K562 (cell line): ENCODE measurements around the gene PATJ. TPM values are rescaled to one million over a fixed set of nuclear protein-coding genes. Genes with fewer than 3 reads are reported as not detected.

Experiments used
- ATAC-seq: fragments of 200-7000 bp; cut with Tn5 transposase; 3 replicates; pipeline ENCODE4 v1.9.1; 2020; ENCODE audit warnings: moderate library complexity
- BruUV-seq: library from RNA; stranded (reverse); fragments of 400-500 nt; replicated peaks from 2 replicates; lab custom pipeline; 2021; lab: Mats Ljungman, UMichigan
- CTCF ChIA-PET: fragments of 300-600 bp; formaldehyde crosslinking; extraction: SDS; loops from one replicate; lab custom pipeline; 2021; ENCODE audit warnings: low intra/inter-chr PET ratio; lab: Yijun Ruan, JAX
- POLR2A ChIA-PET: fragments of 300-600, 350-650 bp; sonication (Branson Sonifier 250); formaldehyde crosslinking; extraction: SDS; loops from one replicate; lab custom pipeline; 2021; ENCODE audit warnings: antibody characterized with exemption, inconsistent platforms; lab: Yijun Ruan, JAX
- DNase-seq, 4 experiments: peaks; one replicate each; pipeline versions ENCODE4 v3.0.0 to v3.0.0-alpha.2; 2011 to 2018; ENCODE audit warnings: low spot score in 3 of 4, mixed read lengths in 3 of 4; ENCODE audit errors: extremely low read depth in 1 of 4
- FAIRE-seq: peaks from 2 replicates; lab custom pipeline; 2011; peaks lifted over from hg19 to GRCh38; lab: Jason Lieb, UNC
- H2AFZ ChIP-seq: 2 replicates; pipeline ENCODE4 v1.6.0; 2011; ENCODE audit warnings: low read depth, low read length, control low read depth, inconsistent platforms
- H3K27ac ChIP-seq: fragments of 200-600 bp; 3 replicates; pipeline ENCODE4 v1.8.0; 2011; ENCODE audit warnings: low read depth, mild to moderate bottlenecking, control low read depth, inconsistent platforms, low read length, moderate library complexity, mixed read lengths; ENCODE audit errors: extremely low read depth
- H3K27me3 ChIP-seq, 2 experiments: fragments of 300-600 bp in 1 of 2; 2 replicates in 1 of 2; 3 replicates in 1 of 2; pipeline versions ENCODE4 v1.6.0 to v1.8.0; 2011; ENCODE audit warnings: inconsistent platforms in 2 of 2, low read length in 2 of 2, mild to moderate bottlenecking in 1 of 2, mixed read lengths in 1 of 2, moderate library complexity in 1 of 2; ENCODE audit not compliant: control insufficient read depth in 2 of 2, insufficient read depth in 2 of 2
- H3K36me3 ChIP-seq: fragments of 300-600 bp; 3 replicates; pipeline ENCODE4 v1.8.0; 2011; ENCODE audit warnings: mild to moderate bottlenecking, low read length, inconsistent platforms; ENCODE audit not compliant: control insufficient read depth, insufficient read depth
- H3K4me1 ChIP-seq, 2 experiments: fragments of 200-600 bp in 1 of 2; replicated peaks in 1 of 2; 2 replicates in 1 of 2; 3 replicates in 1 of 2; pipeline versions ENCODE4 v1.5.1 to v1.8.0; 2011; ENCODE audit warnings: inconsistent platforms in 2 of 2, low read length in 2 of 2, mild to moderate bottlenecking in 1 of 2, mixed read lengths in 1 of 2, moderate library complexity in 1 of 2; ENCODE audit not compliant: control insufficient read depth in 2 of 2, insufficient read depth in 2 of 2
- H3K4me2 ChIP-seq: 2 replicates; pipeline ENCODE4 v1.6.1; 2011; ENCODE audit warnings: low read length, control low read depth, inconsistent platforms, mixed read lengths; ENCODE audit not compliant: insufficient read depth
- H3K4me3 ChIP-seq: fragments of 200-600 bp; sonication (generic), shearing (Covaris generic); 2 replicates; pipeline ENCODE4 v1.5.1; 2016; ENCODE audit warnings: control low read depth, inconsistent platforms
- H3K79me2 ChIP-seq: fragments of 200-600 bp; 3 replicates; pipeline ENCODE4 v1.8.0; 2011; ENCODE audit warnings: low read length, inconsistent platforms; ENCODE audit not compliant: control insufficient read depth, insufficient read depth
- H3K9ac ChIP-seq, 2 experiments: 2 replicates each; pipeline versions ENCODE4 v1.6.0 to v1.6.1; 2011; ENCODE audit warnings: low read depth in 2 of 2, low read length in 2 of 2, control low read depth in 1 of 2, inconsistent platforms in 1 of 2, mild to moderate bottlenecking in 1 of 2, mixed read lengths in 1 of 2; ENCODE audit not compliant: insufficient read depth in 1 of 2
- H3K9me1 ChIP-seq: one replicate; pipeline ENCODE4 v1.6.0; 2011; ENCODE audit warnings: inconsistent platforms, mild to moderate bottlenecking, low read length, moderate library complexity; ENCODE audit not compliant: control insufficient read depth, insufficient read depth
- H3K9me3 ChIP-seq: replicated peaks from 2 replicates; pipeline ENCODE4 v1.5.1; 2011; ENCODE audit warnings: low read depth, low read length, inconsistent platforms; ENCODE audit not compliant: control insufficient read depth, insufficient read depth
- H4K20me1 ChIP-seq: replicated peaks from 2 replicates; pipeline ENCODE4 v1.6.1; 2011; ENCODE audit warnings: low read length, inconsistent platforms, mixed read lengths; ENCODE audit not compliant: control insufficient read depth, insufficient read depth
- JUNB ChIP-seq: fragments of 450-650 bp; formaldehyde crosslinking; conservative IDR thresholded peaks from 2 replicates; pipeline ENCODE4 v1.4.0; 2020; ENCODE audit warnings: mild to moderate bottlenecking
- MAFF ChIP-seq: IDR thresholded peaks from 2 replicates; pipeline ENCODE4 v1.6.1; 2012; ENCODE audit warnings: low read length, improper control_type of control experiment
- MAZ ChIP-seq, 2 experiments: fragments of 450-650 bp in 1 of 2; sonication (generic) in 1 of 2; formaldehyde crosslinking; IDR thresholded peaks in 1 of 2; conservative IDR thresholded peaks in 1 of 2; 2 replicates each; pipeline versions ENCODE4 v1.4.0 to v1.5.0; 2020; ENCODE audit warnings: mild to moderate bottlenecking in 1 of 2, missing genetic modification reagents in 1 of 2
- SOX6 ChIP-seq: fragments of 450-650 bp; IDR thresholded peaks from 2 replicates; pipeline ENCODE4 v1.6.1; 2014; ENCODE audit warnings: mild to moderate bottlenecking
- TGIF2 ChIP-seq: sonication (generic); formaldehyde crosslinking; IDR thresholded peaks from 2 replicates; pipeline ENCODE4 v1.8.1; 2022; ENCODE audit warnings: mild to moderate bottlenecking, missing genetic modification reagents, moderate library complexity
- ZNF3 ChIP-seq: fragments of 250-450 bp; sonication (Bioruptor Pico); IDR thresholded peaks from 2 replicates; pipeline ENCODE4 v1.5.0; 2021; ENCODE audit warnings: mild to moderate bottlenecking, moderate library complexity
- WGBS: fragments of 100-300 bp; shearing (Covaris generic); methylation state at CpG from one replicate; pipeline ENCODE4 v1.1.6; 2016; ENCODE audit warnings: low coverage, mixed read lengths; ENCODE audit not compliant: insufficient coverage; ENCODE audit errors: missing lambda C conversion rate; 5-methylcytosine and 5-hydroxymethylcytosine counted together
- in situ Hi-C: fragments of 300-500 bp; cut with MboI; formaldehyde crosslinking; loops from 4 replicates; pipeline ENCODE4 v1.15.0; 2018; ENCODE audit warnings: inconsistent platforms, mixed read lengths
- intact Hi-C: fragments of 100-400 bp; cut with micrococcal nuclease; formaldehyde crosslinking; loops from 2 replicates; pipeline ENCODE4 v1.14.2; 2022
- polyA plus RNA-seq, 8 experiments: library from polyadenylated mRNA; depleted of rRNA in 4 of 8; stranded (reverse) in 5 of 8; unstranded in 3 of 8; fragments of >200 nt; fragmentation: Nextera tagmentation in 2 of 8; fragmentation: Illumina TruSeq in 1 of 8; extraction: Ambion mirVana in 2 of 8; extraction: Trizol in 1 of 8; gene quantifications; 2 replicates each; pipeline versions ENCODE4 v1.2.1 to v1.2.3, GENCODE V29; 2011 to 2014; ENCODE audit warnings: inconsistent platforms in 1 of 8, missing spikeins in 1 of 8
- total RNA-seq, 7 experiments: library from RNA; depleted of rRNA in 6 of 7; stranded (reverse); fragments of >200 nt in 6 of 7; fragmentation: Illumina TruSeq in 2 of 7; extraction: Trizol in 2 of 7; gene quantifications; 2 replicates each; pipeline versions ENCODE4 v1.2.1 to v1.2.3, GENCODE V29; 2011 to 2021; ENCODE audit warnings: low replicate concordance in 1 of 7
- TF ChIP-seq, protein P1 (sequence below): sonication (generic); formaldehyde crosslinking; IDR thresholded peaks from 2 replicates; pipeline ENCODE4 v1.8.0; 2022; ENCODE audit warnings: missing genetic modification reagents, mild to moderate bottlenecking, borderline replicate concordance

Gene PATJ
- total and polyA plus RNA-seq, 9 of the 15 experiments (the other 6 are each of a cell fraction or from before 2014, with no cell fraction given) = 0.22 TPM; not detected in 8

DNA sequence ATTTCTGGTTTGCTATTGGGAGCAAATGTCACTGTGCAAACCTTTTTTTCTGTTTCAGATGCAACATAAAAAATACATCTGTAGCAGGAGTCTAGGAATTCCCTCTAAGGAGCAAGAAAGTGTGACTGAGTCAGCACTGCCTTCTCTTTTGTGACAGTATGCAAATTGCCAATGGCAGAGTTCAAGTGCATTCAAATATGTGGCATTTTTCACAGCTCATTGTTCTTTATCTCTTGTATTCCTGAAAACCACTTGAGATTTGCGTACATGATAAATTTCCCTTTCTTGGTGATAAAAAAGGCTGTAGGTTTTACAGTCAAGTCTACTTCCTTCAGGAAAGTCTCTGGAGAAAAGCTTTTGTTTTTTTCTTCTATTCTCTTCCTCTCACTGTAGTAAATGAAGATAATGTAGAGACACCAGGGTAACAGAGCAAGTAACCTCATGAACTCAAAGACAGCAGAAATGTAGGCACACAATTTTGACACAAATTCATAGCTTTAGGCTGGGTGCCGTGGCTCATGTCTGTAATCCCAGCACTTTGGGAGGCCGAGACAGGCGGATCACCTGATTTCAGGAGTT is 322.6 kb downstream of the PATJ start (continued):
- TF ChIP-seq JUNB (CRISPR knock-in tag) (no peak), SOX6 (no peak)

DNA sequence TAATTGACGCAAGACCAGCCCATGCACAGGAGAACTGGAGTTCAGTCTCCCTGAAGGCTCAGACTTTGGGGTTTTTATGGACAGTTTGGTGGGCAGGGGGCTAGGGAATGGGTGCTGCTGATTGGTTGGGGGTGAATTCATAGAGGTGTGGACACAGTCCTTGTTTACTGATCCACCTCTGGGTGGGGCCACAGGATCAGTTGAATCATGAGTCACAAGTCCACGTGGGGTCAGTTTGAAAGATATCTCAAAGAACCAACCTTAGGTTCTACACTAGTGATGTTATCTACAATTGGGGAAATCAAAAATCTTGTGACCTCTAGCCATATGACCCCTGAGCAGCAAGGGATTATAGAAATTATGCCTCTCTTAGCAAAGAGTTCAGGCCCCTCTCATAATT is 324.4 kb downstream of the PATJ start:
- H3K4me1 ChIP-seq = no peaks in the 10 kb centered on the region
- no peaks in the 10 kb centered on the region for H3K79me2 ChIP-seq
- H2AFZ ChIP-seq = no peak overlapping the region
- no peak for FAIRE-seq
- POLR2A ChIA-PET = no interaction called here
- H3K9ac ChIP-seq = no peak overlapping the region
- no peak overlapping the region for H3K27ac ChIP-seq
- no peak overlapping the region for H3K4me3 ChIP-seq
- DNase-seq = no peak
- intact Hi-C loops (no loop called here), in situ Hi-C loops (no loop called here)
- no peaks in the 10 kb centered on the region for H3K9me1 ChIP-seq
- H3K27me3 ChIP-seq = no peaks in the 10 kb centered on the region
- H3K4me2 ChIP-seq = no peak overlapping the region
- H4K20me1 ChIP-seq = no peaks in the 10 kb centered on the region
- 4% methylated on average over 2 of the region's 2 CpGs for WGBS
- CTCF ChIA-PET = no interaction called here
- H3K36me3 ChIP-seq = no peaks in the 10 kb centered on the region
- no TSS peak for BruUV-seq
- ATAC-seq = no peak
- no peaks in the 10 kb centered on the region for H3K9me3 ChIP-seq
- TF ChIP-seq, protein P1, sequence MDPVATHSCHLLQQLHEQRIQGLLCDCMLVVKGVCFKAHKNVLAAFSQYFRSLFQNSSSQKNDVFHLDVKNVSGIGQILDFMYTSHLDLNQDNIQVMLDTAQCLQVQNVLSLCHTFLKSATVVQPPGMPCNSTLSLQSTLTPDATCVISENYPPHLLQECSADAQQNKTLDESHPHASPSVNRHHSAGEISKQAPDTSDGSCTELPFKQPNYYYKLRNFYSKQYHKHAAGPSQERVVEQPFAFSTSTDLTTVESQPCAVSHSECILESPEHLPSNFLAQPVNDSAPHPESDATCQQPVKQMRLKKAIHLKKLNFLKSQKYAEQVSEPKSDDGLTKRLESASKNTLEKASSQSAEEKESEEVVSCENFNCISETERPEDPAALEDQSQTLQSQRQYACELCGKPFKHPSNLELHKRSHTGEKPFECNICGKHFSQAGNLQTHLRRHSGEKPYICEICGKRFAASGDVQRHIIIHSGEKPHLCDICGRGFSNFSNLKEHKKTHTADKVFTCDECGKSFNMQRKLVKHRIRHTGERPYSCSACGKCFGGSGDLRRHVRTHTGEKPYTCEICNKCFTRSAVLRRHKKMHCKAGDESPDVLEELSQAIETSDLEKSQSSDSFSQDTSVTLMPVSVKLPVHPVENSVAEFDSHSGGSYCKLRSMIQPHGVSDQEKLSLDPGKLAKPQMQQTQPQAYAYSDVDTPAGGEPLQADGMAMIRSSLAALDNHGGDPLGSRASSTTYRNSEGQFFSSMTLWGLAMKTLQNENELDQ = no peak
- TF ChIP-seq ZNF3 (CRISPR knock-in tag) = no peak
- no peak for TF ChIP-seq MAFF
- no peak for TF ChIP-seq TGIF2 (CRISPR knock-in tag)
- no peak for TF ChIP-seq MAZ (CRISPR knock-in tag; conservative IDR thresholded peaks at IDR 0.05 in 1 of 2, IDR thresholded peaks at IDR 0.05 in 1 of 2)
